Esophagus muscularis mucosa (tissue), 4 donors: ENCODE data around the gene NID2. TPM values are rescaled to one million over a fixed set of nuclear protein-coding genes. Genes with fewer than 3 reads are reported as not detected.

ENCODE experiments used
- DNase-seq: peaks from one replicate; pipeline ENCODE4 v3.0.0-alpha.2; 2017; ENCODE audit errors: extremely low spot score
- H3K27ac ChIP-seq, 4 donors: fragments of 200-600 bp; sonication (generic); replicated peaks in 1 of 4; 1 replicate in 3 of 4; 2 replicates in 1 of 4; pipeline ENCODE4 v1.5.1; 2016 to 2019; ENCODE audit warnings: mild to moderate bottlenecking in 1 of 4
- H3K27me3 ChIP-seq, 4 donors: fragments of 200-600 bp; sonication (generic); one replicate each; pipeline versions ENCODE4 v1.5.1 to v1.6.0; 2016 to 2019
- H3K36me3 ChIP-seq, 4 donors: fragments of 200-600 bp; sonication (generic); one replicate each; pipeline ENCODE4 v1.5.1; 2016 to 2019
- H3K4me1 ChIP-seq, 4 donors: fragments of 200-600 bp; sonication (generic); one replicate each; pipeline ENCODE4 v1.5.1; 2016 to 2019
- H3K4me3 ChIP-seq, 4 donors: fragments of 200-600 bp; sonication (generic); 1 replicate in 2 of 4; 2 replicates in 2 of 4; pipeline ENCODE4 v1.5.1; 2016 to 2019; ENCODE audit warnings: mild to moderate bottlenecking in 4 of 4, moderate library complexity in 1 of 4
- H3K9me3 ChIP-seq, 4 donors: fragments of 200-600 bp; sonication (generic); 1 replicate in 3 of 4; 2 replicates in 1 of 4; pipeline ENCODE4 v1.5.1; 2016 to 2019
- CTCF ChIP-seq, 3 experiments: fragments of 200-600 bp in 2 of 3; fragments of 450-650 bp in 1 of 3; sonication (generic) in 2 of 3; IDR thresholded peaks; one replicate each; pipeline ENCODE4 v1.5.1; 2017 to 2019; ENCODE audit warnings: antibody characterized with exemption in 3 of 3, mild to moderate bottlenecking in 2 of 3, moderate library complexity in 1 of 3
- EP300 ChIP-seq: sonication (generic); formaldehyde crosslinking; IDR thresholded peaks from one replicate; pipeline ENCODE4 v1.6.1; 2017; ENCODE audit warnings: antibody characterized with exemption
- POLR2A ChIP-seq: fragments of 450-650 bp; IDR thresholded peaks from one replicate; pipeline ENCODE4 v1.6.1; 2017; ENCODE audit warnings: antibody characterized with exemption, moderate library complexity, mild to moderate bottlenecking, low read depth
- POLR2AphosphoS5 ChIP-seq, 2 donors: sonication (generic); formaldehyde crosslinking; IDR thresholded peaks; one replicate each; pipeline ENCODE4 v1.6.1; 2017; ENCODE audit warnings: antibody characterized with exemption in 2 of 2
- WGBS: methylation state at CpG from one replicate; pipeline ENCODE4 v1.1.5; 2018; 5-methylcytosine and 5-hydroxymethylcytosine counted together
- intact Hi-C: fragments of 100-400 bp; cut with DNase I; formaldehyde crosslinking; loops from one replicate; pipeline ENCODE4 v1.15.1; 2023
- total RNA-seq, 4 donors: library from RNA; depleted of rRNA; stranded (reverse); fragments of >200 nt; gene quantifications; one replicate each; pipeline versions ENCODE4 v1.1.0 to v1.2.1, GENCODE V29; 2016

NID2 gene
- total RNA-seq, result 10 to 100 TPM; 40.4 to 77.2 (median 57.5) TPM

DNA sequence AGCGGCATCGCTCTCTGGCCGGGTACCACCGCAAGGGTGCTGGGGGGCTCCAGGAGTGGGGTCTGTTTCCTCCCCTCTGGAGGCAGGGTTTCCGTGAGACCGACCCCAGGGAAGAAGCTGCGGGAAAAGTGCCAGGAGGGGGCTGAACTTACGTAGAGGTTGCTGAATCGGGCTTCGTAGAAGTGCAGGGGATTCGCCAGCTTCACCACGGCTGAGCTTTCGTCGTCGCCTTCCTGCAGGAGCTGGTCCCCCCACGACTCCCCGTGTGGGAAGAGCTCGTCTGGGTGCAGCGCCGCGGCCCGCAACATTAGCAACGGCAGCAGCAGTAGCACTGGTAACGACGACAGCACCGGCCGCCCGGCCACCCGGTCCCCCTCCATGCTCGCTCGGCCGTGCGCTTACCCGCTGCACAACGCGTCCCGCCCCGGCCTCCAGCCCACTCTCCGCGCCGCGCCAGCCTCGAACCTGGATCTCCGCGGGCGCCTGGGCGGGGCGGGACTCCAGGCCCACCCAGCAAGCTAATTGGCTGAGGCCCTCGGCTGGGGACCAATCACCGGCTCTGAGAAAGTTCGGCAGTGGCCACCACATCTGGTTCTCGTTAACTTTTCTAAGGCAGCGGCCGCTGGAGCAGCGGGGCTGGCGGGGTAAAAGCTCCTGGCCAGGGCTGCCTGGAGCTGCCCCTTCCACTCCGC is at the start of gene NID2:
NID2 (minus strand) TSS at position 445 of the 692 bp plus-strand sequence; CDS start at position 380, 65 bp downstream.
- Histone ChIP-seq H3K9me3 (no peaks in the 10 kb centered on the region), H3K4me3 (peak within 1 kb of the TSS; percentile 75 to 86 (median 80)), H3K27me3 (no peaks in the 10 kb centered on the region), H3K36me3 (no peaks in the 10 kb centered on the region), H3K4me1 (peaks cover 22 to 52% (median 44%) of the 10 kb centered on the region in 4 donors), H3K27ac (peak within 1 kb of the TSS; percentile 91 to 95 (median 93))
- intact Hi-C loops, result no loop called here
- no peak for TF ChIP-seq EP300
- no peak for TF ChIP-seq CTCF (IDR thresholded peaks at IDR 0.05)
- peak; percentile 37 for TF ChIP-seq POLR2A
- TF ChIP-seq POLR2AphosphoS5 (IDR thresholded peaks at IDR 0.05), result peak; percentile 85 to 93
- DNase-seq, result peak; percentile 95
- WGBS, result 0% methylated on average over 3 of the region's 57 CpGs

DNA sequence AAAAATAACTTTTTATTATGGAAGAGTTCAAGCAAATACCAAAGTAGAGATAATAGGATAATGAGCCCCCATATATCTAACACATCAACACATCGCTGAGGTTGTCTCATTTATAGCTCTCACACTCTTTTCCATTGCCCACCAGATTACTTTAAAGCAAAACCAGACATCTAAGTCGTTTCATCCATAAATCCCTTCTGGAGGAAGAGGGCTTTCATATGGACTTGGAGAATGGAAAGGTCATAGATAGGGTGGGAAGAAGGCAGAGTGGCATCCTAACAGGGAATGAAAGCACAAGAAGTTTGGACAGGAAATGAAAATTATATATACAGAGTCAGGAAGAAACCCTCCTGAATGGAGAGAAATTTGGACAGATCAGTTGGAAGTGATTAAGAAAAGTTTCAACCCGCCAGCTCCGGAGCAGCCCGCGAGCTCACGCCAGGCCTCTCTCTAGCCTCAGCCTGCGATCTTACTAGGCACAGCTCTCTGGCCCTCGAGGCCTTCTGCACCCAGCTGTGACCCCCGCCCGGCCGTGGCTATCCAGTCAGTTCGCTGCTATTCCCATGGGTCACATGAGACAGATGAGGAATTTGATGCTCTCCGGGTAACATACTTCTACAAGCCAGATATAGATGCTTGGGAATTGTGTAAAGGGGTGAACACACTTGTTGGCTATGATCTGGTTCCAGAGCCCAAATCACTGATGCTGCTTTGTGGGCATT is 48.4 kb upstream of the NID2 start:
- no peaks in the 10 kb centered on the region for H3K36me3 ChIP-seq
- intact Hi-C loops, result no loop called here
- peak overlapping the region in 2 of 4 donors; percentile 13 to 26 for H3K27ac ChIP-seq
- H3K9me3 ChIP-seq, result no peaks in the 10 kb centered on the region
- no peak for DNase-seq
- H3K4me3 ChIP-seq, result no peak overlapping the region
- 85% methylated on average over 8 of the region's 14 CpGs for WGBS
- no peak for TF ChIP-seq CTCF (IDR thresholded peaks at IDR 0.05)
- no peak for TF ChIP-seq EP300
- TF ChIP-seq POLR2AphosphoS5 (IDR thresholded peaks at IDR 0.05), result no peak
- no peak for TF ChIP-seq POLR2A
- no peaks in the 10 kb centered on the region for H3K4me1 ChIP-seq
- no peaks in the 10 kb centered on the region for H3K27me3 ChIP-seq

GRCh38 chr14:52115286-52115685 is 46.4 kb upstream of the NID2 start:
- no peak for TF ChIP-seq POLR2AphosphoS5 (IDR thresholded peaks at IDR 0.05)
- no peak for TF ChIP-seq POLR2A
- TF ChIP-seq CTCF (IDR thresholded peaks at IDR 0.05), result no peak
- no peak for TF ChIP-seq EP300
- intact Hi-C loops, result no loop called here
- no peaks in the 10 kb centered on the region for H3K36me3 ChIP-seq
- H3K4me1 ChIP-seq, result no peaks in the 10 kb centered on the region
- H3K4me3 ChIP-seq, result no peak overlapping the region
- no peaks in the 10 kb centered on the region for H3K27me3 ChIP-seq
- DNase-seq, result no peak
- H3K9me3 ChIP-seq, result no peaks in the 10 kb centered on the region
- H3K27ac ChIP-seq, result no peak overlapping the region

DNA sequence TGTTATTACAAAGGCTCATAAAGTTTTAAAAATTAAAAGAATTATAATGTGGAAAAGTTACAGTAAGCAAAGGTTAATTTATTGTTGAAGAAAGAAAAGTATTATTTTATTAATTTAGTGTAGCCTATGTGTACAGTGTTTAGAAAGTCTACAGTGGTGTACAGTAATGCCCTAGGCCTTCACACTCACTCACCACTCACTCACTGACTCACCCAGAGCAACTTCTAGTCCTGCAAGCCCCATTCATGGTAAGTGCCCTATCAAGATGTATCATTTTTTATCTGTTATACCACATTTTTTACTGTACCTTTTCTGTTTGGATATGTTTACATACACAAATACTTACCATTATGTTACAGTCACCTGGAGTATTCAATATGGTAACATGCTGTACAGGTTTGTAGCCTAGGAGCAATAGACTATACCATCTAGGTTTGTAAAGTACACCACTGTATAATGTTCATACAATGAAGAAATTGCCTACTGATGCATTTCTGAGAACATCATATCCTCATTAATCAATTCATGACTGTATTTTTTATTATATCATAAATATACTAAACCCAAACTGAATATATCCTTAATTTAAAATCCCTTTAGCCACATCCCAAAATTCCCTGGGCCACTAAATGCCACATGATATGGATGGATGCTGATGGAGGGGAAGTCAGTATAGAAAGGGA is 43.6 kb upstream of the NID2 start:
- H3K27me3 ChIP-seq, result no peaks in the 10 kb centered on the region
- no peak overlapping the region for H3K27ac ChIP-seq
- no peak for DNase-seq
- no peaks in the 10 kb centered on the region for H3K4me1 ChIP-seq
- TF ChIP-seq EP300, result no peak
- no peak for TF ChIP-seq POLR2AphosphoS5 (IDR thresholded peaks at IDR 0.05)
- no peak for TF ChIP-seq CTCF (IDR thresholded peaks at IDR 0.05)
- TF ChIP-seq POLR2A, result no peak
- intact Hi-C loops, result no loop called here
- no peaks in the 10 kb centered on the region for H3K9me3 ChIP-seq
- no peak overlapping the region for H3K4me3 ChIP-seq
- H3K36me3 ChIP-seq, result no peaks in the 10 kb centered on the region
